ENCODE data around the gene OR10AG1.

DNA sequence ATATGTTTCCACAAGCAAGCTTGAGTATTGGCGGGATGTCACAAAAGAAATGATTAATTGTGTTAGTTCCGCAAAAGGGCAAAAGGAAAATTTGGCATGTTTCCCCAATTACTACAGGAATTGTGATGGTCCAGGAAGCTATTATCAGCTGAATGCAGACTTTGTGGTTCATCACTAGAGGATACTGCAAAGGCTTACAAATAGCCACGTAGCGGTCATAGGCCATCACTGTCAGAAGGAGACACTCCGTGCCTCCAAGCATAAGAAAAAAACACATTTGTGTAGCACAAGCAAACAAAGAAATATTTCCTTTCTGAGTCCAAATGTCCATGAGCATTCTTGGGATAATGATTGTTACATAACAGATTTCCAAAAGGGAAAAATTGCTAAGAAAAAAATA lies 1.8 kb downstream of the OR10AG1 start:
- no peak for TF ChIP-seq EP300 (IDR thresholded peaks at IDR 0.05)
- TF ChIP-seq, protein P1, sequence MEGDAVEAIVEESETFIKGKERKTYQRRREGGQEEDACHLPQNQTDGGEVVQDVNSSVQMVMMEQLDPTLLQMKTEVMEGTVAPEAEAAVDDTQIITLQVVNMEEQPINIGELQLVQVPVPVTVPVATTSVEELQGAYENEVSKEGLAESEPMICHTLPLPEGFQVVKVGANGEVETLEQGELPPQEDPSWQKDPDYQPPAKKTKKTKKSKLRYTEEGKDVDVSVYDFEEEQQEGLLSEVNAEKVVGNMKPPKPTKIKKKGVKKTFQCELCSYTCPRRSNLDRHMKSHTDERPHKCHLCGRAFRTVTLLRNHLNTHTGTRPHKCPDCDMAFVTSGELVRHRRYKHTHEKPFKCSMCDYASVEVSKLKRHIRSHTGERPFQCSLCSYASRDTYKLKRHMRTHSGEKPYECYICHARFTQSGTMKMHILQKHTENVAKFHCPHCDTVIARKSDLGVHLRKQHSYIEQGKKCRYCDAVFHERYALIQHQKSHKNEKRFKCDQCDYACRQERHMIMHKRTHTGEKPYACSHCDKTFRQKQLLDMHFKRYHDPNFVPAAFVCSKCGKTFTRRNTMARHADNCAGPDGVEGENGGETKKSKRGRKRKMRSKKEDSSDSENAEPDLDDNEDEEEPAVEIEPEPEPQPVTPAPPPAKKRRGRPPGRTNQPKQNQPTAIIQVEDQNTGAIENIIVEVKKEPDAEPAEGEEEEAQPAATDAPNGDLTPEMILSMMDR (IDR thresholded peaks at IDR 0.05), result no peak

Measured in sigmoid colon (tissue), 4 donors.